Stomach (tissue), 4 donors: ENCODE results near the gene SLC27A6.

Source experiments
- POLR2A ChIP-seq, 4 donors: fragments of 450-650 bp; IDR thresholded peaks; one replicate each; pipeline ENCODE4 v1.6.1; 2016; ENCODE audit warnings: antibody characterized with exemption in 4 of 4, control low read depth in 2 of 4, mild to moderate bottlenecking in 1 of 4, moderate library complexity in 1 of 4
- POLR2AphosphoS5 ChIP-seq, 3 donors: sonication (generic); formaldehyde crosslinking; IDR thresholded peaks; one replicate each; pipeline ENCODE4 v1.6.1; 2016; ENCODE audit warnings: antibody characterized with exemption in 3 of 3
- TF ChIP-seq, protein P1 (sequence below), 7 experiments: fragments of 450-650 bp in 4 of 7; fragments of 200-600 bp in 3 of 7; sonication (generic) in 3 of 7; IDR thresholded peaks; one replicate each; pipeline ENCODE4 v1.5.1; 2016 to 2019; ENCODE audit warnings: antibody characterized with exemption in 7 of 7, control low read depth in 2 of 7, mild to moderate bottlenecking in 1 of 7

GRCh38 chr5:129001841-129002526 is 36.7 kb downstream of the SLC27A6 start:
- TF ChIP-seq, protein P1, sequence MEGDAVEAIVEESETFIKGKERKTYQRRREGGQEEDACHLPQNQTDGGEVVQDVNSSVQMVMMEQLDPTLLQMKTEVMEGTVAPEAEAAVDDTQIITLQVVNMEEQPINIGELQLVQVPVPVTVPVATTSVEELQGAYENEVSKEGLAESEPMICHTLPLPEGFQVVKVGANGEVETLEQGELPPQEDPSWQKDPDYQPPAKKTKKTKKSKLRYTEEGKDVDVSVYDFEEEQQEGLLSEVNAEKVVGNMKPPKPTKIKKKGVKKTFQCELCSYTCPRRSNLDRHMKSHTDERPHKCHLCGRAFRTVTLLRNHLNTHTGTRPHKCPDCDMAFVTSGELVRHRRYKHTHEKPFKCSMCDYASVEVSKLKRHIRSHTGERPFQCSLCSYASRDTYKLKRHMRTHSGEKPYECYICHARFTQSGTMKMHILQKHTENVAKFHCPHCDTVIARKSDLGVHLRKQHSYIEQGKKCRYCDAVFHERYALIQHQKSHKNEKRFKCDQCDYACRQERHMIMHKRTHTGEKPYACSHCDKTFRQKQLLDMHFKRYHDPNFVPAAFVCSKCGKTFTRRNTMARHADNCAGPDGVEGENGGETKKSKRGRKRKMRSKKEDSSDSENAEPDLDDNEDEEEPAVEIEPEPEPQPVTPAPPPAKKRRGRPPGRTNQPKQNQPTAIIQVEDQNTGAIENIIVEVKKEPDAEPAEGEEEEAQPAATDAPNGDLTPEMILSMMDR (IDR thresholded peaks at IDR 0.05), result no peak
- TF ChIP-seq POLR2A (IDR thresholded peaks at IDR 0.05), result no peak
- TF ChIP-seq POLR2AphosphoS5 (IDR thresholded peaks at IDR 0.05), result no peak
